Heart right ventricle (tissue), 16 donors: ENCODE measurements around the gene RGS19. TPM values are rescaled to one million over a fixed set of nuclear protein-coding genes. Genes with fewer than 3 reads are reported as not detected.

Experiments
- ATAC-seq, 8 donors: fragments of 200-7000 bp; cut with Tn5 transposase; one replicate each; pipeline ENCODE4 v1.9.1; 2020; ENCODE audit warnings: mild to moderate bottlenecking in 8 of 8, moderate library complexity in 8 of 8, moderate number of reproducible peaks in 1 of 8
- DNase-seq, 2 donors: peaks; one replicate each; pipeline ENCODE4 v3.0.0-alpha.2; 2020
- H3K27ac ChIP-seq, 10 donors: fragments of 200-600 bp; sonication (generic) in 2 of 10; one replicate each; pipeline versions ENCODE4 v1.5.0 to v1.8.0; 2020 to 2022; ENCODE audit warnings: mild to moderate bottlenecking in 3 of 10
- H3K27me3 ChIP-seq, 7 donors: fragments of 200-600 bp; one replicate each; pipeline ENCODE4 v1.8.0; 2021 to 2022; ENCODE audit warnings: mild to moderate bottlenecking in 2 of 7
- H3K36me3 ChIP-seq, 9 donors: fragments of 200-600 bp; sonication (generic) in 1 of 9; one replicate each; pipeline versions ENCODE4 v1.5.0 to v1.8.0; 2020 to 2022; ENCODE audit warnings: mild to moderate bottlenecking in 2 of 9
- H3K4me1 ChIP-seq, 9 donors: fragments of 200-600 bp; sonication (generic) in 1 of 9; one replicate each; pipeline versions ENCODE4 v1.5.0 to v1.8.0; 2020 to 2022; ENCODE audit warnings: mild to moderate bottlenecking in 4 of 9
- H3K4me3 ChIP-seq, 10 donors: fragments of 200-600 bp; sonication (generic) in 2 of 10; one replicate each; pipeline versions ENCODE4 v1.5.0 to v1.8.0; 2020 to 2022; ENCODE audit warnings: mild to moderate bottlenecking in 7 of 10, moderate library complexity in 2 of 10
- H3K9me3 ChIP-seq, 11 donors: fragments of 200-600 bp in 10 of 11; sonication (generic) in 2 of 11; one replicate each; pipeline versions ENCODE4 v1.5.0 to v1.8.0; 2013 to 2022; ENCODE audit warnings: mild to moderate bottlenecking in 2 of 11, control low read depth in 1 of 11, moderate library complexity in 1 of 11
- WGBS, 2 donors: extraction: QIAGEN DNeasy Blood & Tissue Kit; methylation state at CpG; one replicate each; pipeline ENCODE4 v1.1.7; 2013; ENCODE audit warnings: inconsistent platforms in 1 of 2; 5-methylcytosine and 5-hydroxymethylcytosine counted together
- intact Hi-C, 10 donors: fragments of 100-400 bp; cut with DNase I; formaldehyde crosslinking; loops; one replicate each; pipeline versions ENCODE4 v1.11.1 to v1.14.2; 2022
- polyA plus RNA-seq, 2 donors: library from polyadenylated mRNA; stranded (reverse); fragments of 200-250 nt; gene quantifications; one replicate each; pipeline ENCODE4 v1.2.3, GENCODE V29; 2013
- total RNA-seq, 10 donors: library from RNA; stranded (reverse); fragmentation: NEBNext Ultra II Directional in 3 of 10; extraction: Animal tissue kit (Norgen Biotek cat#: 25700) in 3 of 10; gene quantifications; one replicate each; pipeline versions ENCODE4 v1.2.1 to v1.2.4, GENCODE V29; 2021 to 2023
- TF ChIP-seq, protein P1 (sequence below), 9 donors: fragments of 200-600 bp; sonication (generic) in 2 of 9; IDR thresholded peaks; one replicate each; pipeline versions ENCODE4 v1.5.0 to v1.8.0; 2021 to 2022; ENCODE audit warnings: antibody characterized with exemption in 9 of 9, mild to moderate bottlenecking in 5 of 9, moderate library complexity in 1 of 9
- donor health status: Arrhythmogenic right ventricular cardiomyopathy.
- donor health status: ischemic (EF 13 %, LVEDD 7.1; RV severe dilation, severe dysfunction).
- donor health status: healthy with polysubstance abuse.
- donor health status: DM: no; HTN: yes; CAD: no.
- donor health status: DM: no; HTN: no; CAD: no.
- donor health status: ischemic (EF 25% LVEDD 6.9; RV normal size, moderate dysfunction).
- donor health status: ischemic (EF 25% LVEDD 5.7; RV mildly dilated, moderate dysfunction).
- donor health status: healthy.
- donor health status: DM: yes; HTN: yes; CAD: no.
- donor health status: Ischemic cardiomyopathy.
- donor health status: ischemic (EF 35%, LVEDD 5.7; RV mildly dilated, moderate dysfunction).
- donor health status: nonischemic (EF 11% LVEDD 7.7; RV severe dilation, severe dysfunction).
- donor health status: DM: yes; HTN: yes; CAD: no.
- donor health status: PGD.
- donor health status: ischemic (EF 29% LVEDD 5.4; RV normal size, mild dysfunction).
- donor health status: nonischemic (EF 23%, LVEDD 6.1; RV moderate dilation, normal function).

RGS19 gene
- total and polyA plus RNA-seq, 12 donors, result 1.8 to 13.1 (median 4.0) TPM

- H3K4me3 ChIP-seq, result no peak overlapping the region
- intact Hi-C loops, result no loop called here
- TF ChIP-seq, protein P1, sequence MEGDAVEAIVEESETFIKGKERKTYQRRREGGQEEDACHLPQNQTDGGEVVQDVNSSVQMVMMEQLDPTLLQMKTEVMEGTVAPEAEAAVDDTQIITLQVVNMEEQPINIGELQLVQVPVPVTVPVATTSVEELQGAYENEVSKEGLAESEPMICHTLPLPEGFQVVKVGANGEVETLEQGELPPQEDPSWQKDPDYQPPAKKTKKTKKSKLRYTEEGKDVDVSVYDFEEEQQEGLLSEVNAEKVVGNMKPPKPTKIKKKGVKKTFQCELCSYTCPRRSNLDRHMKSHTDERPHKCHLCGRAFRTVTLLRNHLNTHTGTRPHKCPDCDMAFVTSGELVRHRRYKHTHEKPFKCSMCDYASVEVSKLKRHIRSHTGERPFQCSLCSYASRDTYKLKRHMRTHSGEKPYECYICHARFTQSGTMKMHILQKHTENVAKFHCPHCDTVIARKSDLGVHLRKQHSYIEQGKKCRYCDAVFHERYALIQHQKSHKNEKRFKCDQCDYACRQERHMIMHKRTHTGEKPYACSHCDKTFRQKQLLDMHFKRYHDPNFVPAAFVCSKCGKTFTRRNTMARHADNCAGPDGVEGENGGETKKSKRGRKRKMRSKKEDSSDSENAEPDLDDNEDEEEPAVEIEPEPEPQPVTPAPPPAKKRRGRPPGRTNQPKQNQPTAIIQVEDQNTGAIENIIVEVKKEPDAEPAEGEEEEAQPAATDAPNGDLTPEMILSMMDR (IDR thresholded peaks at IDR 0.05), result no peak
- no peak for DNase-seq
- H3K36me3 ChIP-seq, result peaks cover 0 to 12% (median 0%) of the 10 kb centered on the region in 9 donors
- peaks cover 29 to 64% (median 47%) of the 10 kb centered on the region in 7 donors for H3K27me3 ChIP-seq
- no peak overlapping the region for H3K27ac ChIP-seq
- 73 to 76% methylated on average over 4 of the region's 4 CpGs for WGBS, 2 donors
- ATAC-seq, result no peak
- peaks cover 0 to 13% (median 12%) of the 10 kb centered on the region in 9 donors for H3K4me1 ChIP-seq
- no peaks in the 10 kb centered on the region for H3K9me3 ChIP-seq
Observed at GRCh38 chr20:64100566-64100888, 21.2 kb upstream of the RGS19 start.

GRCh38 chr20:64099880-64100565 is 20.7 kb upstream of the RGS19 start:
- intact Hi-C loops, result no loop called here
- ATAC-seq, result no peak
- peaks cover 0 to 13% (median 12%) of the 10 kb centered on the region in 9 donors for H3K4me1 ChIP-seq
- no peaks in the 10 kb centered on the region for H3K9me3 ChIP-seq
- WGBS, 2 donors, result 84 to 86% methylated on average over 14 of the region's 14 CpGs
- no peak overlapping the region for H3K27ac ChIP-seq
- H3K4me3 ChIP-seq, result no peak overlapping the region
- TF ChIP-seq, protein P1 (IDR thresholded peaks at IDR 0.05), result no peak
- peaks cover 29 to 63% (median 48%) of the 10 kb centered on the region in 7 donors for H3K27me3 ChIP-seq
- H3K36me3 ChIP-seq, result peaks cover 0 to 12% (median 0%) of the 10 kb centered on the region in 9 donors
- DNase-seq, result no peak

DNA sequence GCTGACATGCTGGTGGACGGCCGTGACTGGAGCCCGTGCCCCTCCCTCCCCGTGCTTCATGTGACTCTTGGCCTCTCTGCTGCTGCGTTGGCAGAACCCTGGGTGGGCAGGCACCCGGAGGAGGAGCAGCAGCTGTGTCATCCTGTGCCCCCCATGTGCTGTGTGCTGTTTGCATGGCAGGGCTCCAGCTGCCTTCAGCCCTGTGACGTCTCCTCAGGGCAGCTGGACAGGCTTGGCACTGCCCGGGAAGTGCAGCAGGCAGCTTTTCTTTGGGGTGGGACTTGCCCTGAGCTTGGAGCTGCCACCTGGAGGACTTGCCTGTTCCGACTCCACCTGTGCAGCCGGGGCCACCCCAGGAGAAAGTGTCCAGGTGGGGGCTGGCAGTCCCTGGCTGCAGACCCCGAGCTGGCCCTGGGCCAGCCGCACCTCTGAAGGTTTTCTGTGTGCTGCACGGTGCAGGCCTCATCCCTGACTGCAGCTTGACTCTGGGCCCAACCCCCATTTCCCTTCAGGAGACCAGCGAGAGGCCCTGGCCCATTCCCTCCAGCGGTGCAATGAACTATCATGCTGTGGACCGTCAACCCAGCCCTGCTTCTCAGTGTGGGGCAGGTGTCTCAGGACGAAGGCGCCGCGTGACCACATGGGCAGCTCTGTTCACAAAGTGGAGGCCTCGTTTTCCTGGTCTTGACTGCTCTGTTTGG is 19.9 kb upstream of the RGS19 start:
- H3K4me3 ChIP-seq, result no peak overlapping the region
- H3K36me3 ChIP-seq, result peaks cover 0 to 12% (median 0%) of the 10 kb centered on the region in 9 donors
- peaks cover 0 to 13% (median 12%) of the 10 kb centered on the region in 9 donors for H3K4me1 ChIP-seq
- peaks cover 29 to 59% (median 48%) of the 10 kb centered on the region in 7 donors for H3K27me3 ChIP-seq
- no peak overlapping the region for H3K27ac ChIP-seq
- DNase-seq (no peak), ATAC-seq (no peak)
- TF ChIP-seq, protein P1 (IDR thresholded peaks at IDR 0.05), result no peak
- H3K9me3 ChIP-seq, result no peaks in the 10 kb centered on the region
- intact Hi-C loops, result no loop called here
- WGBS, 2 donors, result 85 to 90% methylated on average over 21 of the region's 21 CpGs

GRCh38 chr20:64098471-64099013 is 19.2 kb upstream of the RGS19 start:
- TF ChIP-seq, protein P1 (IDR thresholded peaks at IDR 0.05), result no peak
- no peak overlapping the region for H3K4me3 ChIP-seq
- WGBS, 2 donors, result 96 to 97% methylated on average over 28 of the region's 28 CpGs
- peaks cover 0 to 12% (median 0%) of the 10 kb centered on the region in 9 donors for H3K36me3 ChIP-seq
- H3K9me3 ChIP-seq, result no peaks in the 10 kb centered on the region
- peaks cover 0 to 13% (median 12%) of the 10 kb centered on the region in 9 donors for H3K4me1 ChIP-seq
- ATAC-seq (peak in 1 of 8 donors; percentile 16), DNase-seq (no peak)
- H3K27me3 ChIP-seq, result peaks cover 23 to 52% (median 44%) of the 10 kb centered on the region in 7 donors
- no peak overlapping the region for H3K27ac ChIP-seq
- intact Hi-C loops, result no loop called here
